Nephron (organoid): Measurements from ENCODE around the gene IPO4.

ENCODE experiments used
- H3K27ac Mint-ChIP-seq, 3 experiments: 2 replicates each; pipeline ENCODE4 v1.8.0; 2020; ENCODE audit warnings: mixed read lengths in 3 of 3, mild to moderate bottlenecking in 2 of 3, moderate library complexity in 1 of 3
- H3K27me3 Mint-ChIP-seq: 2 replicates; pipeline ENCODE4 v1.8.0; 2021; ENCODE audit warnings: low read depth, mild to moderate bottlenecking, moderate library complexity, mixed read lengths
- H3K36me3 Mint-ChIP-seq: 2 replicates; pipeline ENCODE4 v1.8.0; 2020; ENCODE audit warnings: low read depth, mixed read lengths
- H3K4me1 Mint-ChIP-seq: 2 replicates; pipeline ENCODE4 v1.8.0; 2020; ENCODE audit warnings: mixed read lengths
- H3K4me3 Mint-ChIP-seq, 3 experiments: 2 replicates each; pipeline ENCODE4 v1.8.0; 2020; ENCODE audit warnings: mild to moderate bottlenecking in 3 of 3, mixed read lengths in 3 of 3, moderate library complexity in 2 of 3
- H3K9me3 Mint-ChIP-seq: 2 replicates; pipeline ENCODE4 v1.8.0; 2020; ENCODE audit warnings: mixed read lengths
- CTCF ChIP-seq, 3 experiments: fragments of 200-600 bp; sonication (generic); IDR thresholded peaks; one replicate each; pipeline ENCODE4 v1.5.0; 2021; ENCODE audit warnings: antibody characterized with exemption in 3 of 3; ENCODE audit not compliant: unreplicated experiment in 3 of 3

Gene IPO4

GRCh38 chr14:24172871-24173281 is 15.7 kb downstream of the IPO4 start:
- H3K4me3 Mint-ChIP-seq: peak overlapping the region; percentile 84 to 89 (median 89)
- peaks cover 32% of the 10 kb centered on the region for H3K36me3 Mint-ChIP-seq
- no peaks in the 10 kb centered on the region for H3K9me3 Mint-ChIP-seq
- H3K27ac Mint-ChIP-seq: no peak overlapping the region
- no peak for TF ChIP-seq CTCF (IDR thresholded peaks at IDR 0.05; ENCODE audit: unreplicated experiment in 3 of 3)
- H3K4me1 Mint-ChIP-seq: no peaks in the 10 kb centered on the region
- H3K27me3 Mint-ChIP-seq: no peaks in the 10 kb centered on the region

- H3K27ac Mint-ChIP-seq: no peak overlapping the region
- H3K4me3 Mint-ChIP-seq: peak overlapping the region; percentile 89
- no peaks in the 10 kb centered on the region for H3K27me3 Mint-ChIP-seq
- no peaks in the 10 kb centered on the region for H3K9me3 Mint-ChIP-seq
- peaks cover 36% of the 10 kb centered on the region for H3K36me3 Mint-ChIP-seq
- no peak for TF ChIP-seq CTCF (IDR thresholded peaks at IDR 0.05; ENCODE audit: unreplicated experiment in 3 of 3)
- no peaks in the 10 kb centered on the region for H3K4me1 Mint-ChIP-seq
These were observed 16.3 kb downstream of the IPO4 start for GRCh38 chr14:24172261-24172860.

- no peak for TF ChIP-seq CTCF (IDR thresholded peaks at IDR 0.05; ENCODE audit: unreplicated experiment in 3 of 3)
- no peaks in the 10 kb centered on the region for H3K4me1 Mint-ChIP-seq
- peak within 1 kb of the TSS; percentile 89 for H3K4me3 Mint-ChIP-seq
- H3K9me3 Mint-ChIP-seq: no peaks in the 10 kb centered on the region
- no peaks in the 10 kb centered on the region for H3K27me3 Mint-ChIP-seq
- peak within 1 kb of the TSS; percentile 68 to 95 (median 91) for H3K27ac Mint-ChIP-seq
- H3K36me3 Mint-ChIP-seq: peaks cover 36% of the 10 kb centered on the region
These were observed 17.0 kb downstream of the IPO4 start, which contains the start of gene REC8 for GRCh38 chr14:24171422-24172260. Gene REC8 (plus strand): TSS chr14:24172080. CDS start chr14:24172553, 473 bp downstream.

- no peak overlapping the region for H3K4me3 Mint-ChIP-seq
- no peaks in the 10 kb centered on the region for H3K27me3 Mint-ChIP-seq
- H3K9me3 Mint-ChIP-seq: no peaks in the 10 kb centered on the region
- peaks cover 46% of the 10 kb centered on the region for H3K36me3 Mint-ChIP-seq
- no peaks in the 10 kb centered on the region for H3K4me1 Mint-ChIP-seq
- TF ChIP-seq CTCF (IDR thresholded peaks at IDR 0.05; ENCODE audit: unreplicated experiment in 3 of 3): no peak
- H3K27ac Mint-ChIP-seq: no peak overlapping the region
These were observed 21.0 kb downstream of the IPO4 start for GRCh38 chr14:24167469-24168114.

- H3K27ac Mint-ChIP-seq: no peak overlapping the region
These were observed 22.8 kb downstream of the IPO4 start for GRCh38 chr14:24165785-24166184.

More at GRCh38 chr14:24165785-24166184, 22.8 kb downstream of the IPO4 start:
- peaks cover 55% of the 10 kb centered on the region for H3K36me3 Mint-ChIP-seq
- no peak overlapping the region for H3K4me3 Mint-ChIP-seq
- no peak for TF ChIP-seq CTCF (IDR thresholded peaks at IDR 0.05; ENCODE audit: unreplicated experiment in 3 of 3)
- H3K9me3 Mint-ChIP-seq: no peaks in the 10 kb centered on the region
- peaks cover 15% of the 10 kb centered on the region for H3K4me1 Mint-ChIP-seq
- no peaks in the 10 kb centered on the region for H3K27me3 Mint-ChIP-seq
